Bronchial epithelial cell (primary cell): ENCODE measurements around the gene SNX3. TPM values are rescaled to one million over a fixed set of nuclear protein-coding genes. Genes with fewer than 3 reads are reported as not detected.

ENCODE experiments used
- DNase-seq: peaks from one replicate; pipeline ENCODE4 v3.0.0-alpha.2; 2010; ENCODE audit warnings: low read depth
- FAIRE-seq: peaks from 2 replicates; lab custom pipeline; 2011; peaks lifted over from hg19 to GRCh38; lab: Jason Lieb, UNC
- H3K27me3 ChIP-seq: 2 replicates; pipeline ENCODE4 v1.5.1; 2011; ENCODE audit warnings: low read length; ENCODE audit not compliant: control insufficient read depth, insufficient read depth
- H3K36me3 ChIP-seq: 2 replicates; pipeline ENCODE4 v1.5.1; 2011; ENCODE audit warnings: low read length; ENCODE audit not compliant: control insufficient read depth, insufficient read depth
- H3K4me3 ChIP-seq: 2 replicates; pipeline ENCODE4 v1.5.1; 2011; ENCODE audit warnings: mild to moderate bottlenecking, low read depth, low read length, control low read depth
- CTCF ChIP-seq: IDR thresholded peaks from 2 replicates; pipeline ENCODE4 v1.5.1; 2011; ENCODE audit warnings: mild to moderate bottlenecking, moderate library complexity, low read length, control low read depth, inconsistent platforms; ENCODE audit not compliant: insufficient read depth, severe bottlenecking
- total RNA-seq: library from RNA; depleted of rRNA; stranded (reverse); fragments of >200 nt; gene quantifications from 2 replicates; pipeline ENCODE4 v1.2.1, GENCODE V29; 2014

The SNX3 gene
- total RNA-seq, 1 donor from 2014 or later = 180 TPM

GRCh38 chr6:108186226-108186625, 74.6 kb downstream of the SNX3 start:
- peaks cover 4% of the 10 kb centered on the region for H3K27me3 ChIP-seq
- FAIRE-seq (no peak), DNase-seq (peak; percentile 22)
- H3K4me3 ChIP-seq = no peak overlapping the region
- H3K36me3 ChIP-seq = no peaks in the 10 kb centered on the region
- TF ChIP-seq CTCF = no peak

- no peak for DNase-seq
- Histone ChIP-seq H3K4me3 (no peak overlapping the region), H3K27me3 (peaks cover 22% of the 10 kb centered on the region), H3K36me3 (no peaks in the 10 kb centered on the region)
- no peak for FAIRE-seq
- TF ChIP-seq CTCF = no peak
These were observed 80.1 kb downstream of the SNX3 start for GRCh38 chr6:108180776-108181175.

DNA sequence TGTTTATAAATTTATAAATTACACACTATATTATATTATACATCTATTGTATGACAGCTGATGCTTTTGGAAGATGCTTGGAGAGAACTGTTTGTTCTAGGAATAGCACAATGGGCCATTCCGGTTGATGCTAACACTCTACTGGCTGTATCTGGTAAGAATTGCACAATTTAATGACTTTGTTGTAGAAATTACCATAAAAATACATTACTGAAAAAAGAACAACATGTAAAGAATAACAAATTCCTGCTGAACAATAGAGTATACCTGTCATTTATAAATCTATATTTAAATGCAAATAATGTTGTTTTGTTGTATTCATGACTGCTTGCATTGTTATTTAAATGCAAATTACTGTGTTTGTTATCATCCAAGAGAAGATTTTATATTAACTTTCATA, 80.6 kb downstream of the SNX3 start:
- Histone ChIP-seq H3K27me3 (peaks cover 27% of the 10 kb centered on the region), H3K4me3 (no peak overlapping the region), H3K36me3 (no peaks in the 10 kb centered on the region)
- no peak for TF ChIP-seq CTCF
- DNase-seq = no peak
- no peak for FAIRE-seq

DNA sequence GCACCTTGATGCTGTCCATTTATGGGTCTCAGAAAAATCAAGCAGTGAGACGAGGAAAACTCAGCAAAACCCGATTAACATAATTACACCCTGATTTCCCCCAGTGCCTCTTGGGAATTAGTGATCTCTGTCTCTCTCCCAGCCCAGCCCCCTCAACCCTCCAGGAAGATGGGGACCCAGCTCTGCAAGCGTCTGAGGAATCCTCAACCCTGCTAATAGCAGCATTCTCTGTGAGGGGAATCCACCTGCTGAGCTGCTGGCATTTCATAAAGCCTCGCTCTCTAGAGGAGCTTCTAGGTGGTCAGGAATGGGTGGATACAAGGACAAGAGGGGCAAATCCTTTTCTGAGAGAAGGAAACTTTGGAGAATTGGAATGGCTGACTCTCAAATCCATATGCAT, 81.1 kb downstream of the SNX3 start:
- Histone ChIP-seq H3K36me3 (no peaks in the 10 kb centered on the region), H3K4me3 (no peak overlapping the region), H3K27me3 (peaks cover 32% of the 10 kb centered on the region)
- FAIRE-seq (no peak), DNase-seq (no peak)
- TF ChIP-seq CTCF = no peak

GRCh38 chr6:108176281-108177089, 84.4 kb downstream of the SNX3 start:
- DNase-seq (no peak), FAIRE-seq (no peak)
- Histone ChIP-seq H3K4me3 (no peak overlapping the region), H3K36me3 (no peaks in the 10 kb centered on the region), H3K27me3 (peaks cover 52% of the 10 kb centered on the region)
- no peak for TF ChIP-seq CTCF
